ENCODE results near the gene MEGF11. TPM values are rescaled to one million over a fixed set of nuclear protein-coding genes. Genes with fewer than 3 reads are reported as not detected.

Gene MEGF11
- total and polyA plus RNA-seq, 9 donors: 0.04 to 11.4 (median 0.40) TPM; not detected in 2

GRCh38 chr15:66080717-66081398 is 172.7 kb downstream of the MEGF11 start:
- Histone ChIP-seq H3K4me1 (ENCODE audit: insufficient read depth) (peaks cover 6% of the 10 kb centered on the region), H3K36me3 (no peaks in the 10 kb centered on the region), H3K27ac (peak overlapping the region; percentile 7 to 55), H3K27me3 (no peaks in the 10 kb centered on the region), H3K9me3 (no peaks in the 10 kb centered on the region), H3K4me3 (no peak overlapping the region)
- peak; percentile 63 to 83 (median 76) for DNase-seq
- TF ChIP-seq EP300 (IDR thresholded peaks at IDR 0.05) (no peak), POLR2A (IDR thresholded peaks at IDR 0.05) (no peak)
- TF ChIP-seq, protein P1, sequence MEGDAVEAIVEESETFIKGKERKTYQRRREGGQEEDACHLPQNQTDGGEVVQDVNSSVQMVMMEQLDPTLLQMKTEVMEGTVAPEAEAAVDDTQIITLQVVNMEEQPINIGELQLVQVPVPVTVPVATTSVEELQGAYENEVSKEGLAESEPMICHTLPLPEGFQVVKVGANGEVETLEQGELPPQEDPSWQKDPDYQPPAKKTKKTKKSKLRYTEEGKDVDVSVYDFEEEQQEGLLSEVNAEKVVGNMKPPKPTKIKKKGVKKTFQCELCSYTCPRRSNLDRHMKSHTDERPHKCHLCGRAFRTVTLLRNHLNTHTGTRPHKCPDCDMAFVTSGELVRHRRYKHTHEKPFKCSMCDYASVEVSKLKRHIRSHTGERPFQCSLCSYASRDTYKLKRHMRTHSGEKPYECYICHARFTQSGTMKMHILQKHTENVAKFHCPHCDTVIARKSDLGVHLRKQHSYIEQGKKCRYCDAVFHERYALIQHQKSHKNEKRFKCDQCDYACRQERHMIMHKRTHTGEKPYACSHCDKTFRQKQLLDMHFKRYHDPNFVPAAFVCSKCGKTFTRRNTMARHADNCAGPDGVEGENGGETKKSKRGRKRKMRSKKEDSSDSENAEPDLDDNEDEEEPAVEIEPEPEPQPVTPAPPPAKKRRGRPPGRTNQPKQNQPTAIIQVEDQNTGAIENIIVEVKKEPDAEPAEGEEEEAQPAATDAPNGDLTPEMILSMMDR (IDR thresholded peaks at IDR 0.05): no peak
- intact Hi-C loops (cut with DNase I): no loop called here
- WGBS, 3 donors: 13 to 15% (median 15%) methylated on average over 20 to 23 of the region's 23 CpGs

DNA sequence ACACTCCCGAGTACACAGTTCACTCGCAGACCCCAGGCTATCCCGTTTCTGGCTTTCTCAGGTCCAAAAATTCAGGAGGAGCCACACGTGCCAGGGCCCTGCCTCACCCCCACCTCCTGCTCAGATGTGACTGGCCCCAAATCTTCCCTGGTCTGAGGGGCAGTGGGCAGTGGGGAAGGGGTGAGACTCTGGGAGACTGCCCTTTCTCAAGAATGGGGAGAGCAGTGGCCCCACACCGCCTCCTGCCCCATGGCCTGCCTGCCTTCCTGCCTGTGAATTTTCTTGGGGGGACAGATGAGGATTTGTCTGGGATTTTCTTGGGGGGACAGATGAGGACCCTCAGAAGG is 174.6 kb downstream of the MEGF11 start:
- WGBS, 3 donors: 75 to 85% (median 82%) methylated on average over 5 of the region's 5 CpGs
- Histone ChIP-seq H3K36me3 (no peaks in the 10 kb centered on the region), H3K9me3 (no peaks in the 10 kb centered on the region), H3K27me3 (no peaks in the 10 kb centered on the region), H3K27ac (no peak overlapping the region), H3K4me3 (no peak overlapping the region), H3K4me1 (ENCODE audit: insufficient read depth) (peaks cover 6% of the 10 kb centered on the region)
- DNase-seq: no peak
- intact Hi-C loops (cut with DNase I): no loop called here
- TF ChIP-seq POLR2A (IDR thresholded peaks at IDR 0.05): no peak
- TF ChIP-seq, protein P1 (IDR thresholded peaks at IDR 0.05): no peak
- no peak for TF ChIP-seq EP300 (IDR thresholded peaks at IDR 0.05)

DNA sequence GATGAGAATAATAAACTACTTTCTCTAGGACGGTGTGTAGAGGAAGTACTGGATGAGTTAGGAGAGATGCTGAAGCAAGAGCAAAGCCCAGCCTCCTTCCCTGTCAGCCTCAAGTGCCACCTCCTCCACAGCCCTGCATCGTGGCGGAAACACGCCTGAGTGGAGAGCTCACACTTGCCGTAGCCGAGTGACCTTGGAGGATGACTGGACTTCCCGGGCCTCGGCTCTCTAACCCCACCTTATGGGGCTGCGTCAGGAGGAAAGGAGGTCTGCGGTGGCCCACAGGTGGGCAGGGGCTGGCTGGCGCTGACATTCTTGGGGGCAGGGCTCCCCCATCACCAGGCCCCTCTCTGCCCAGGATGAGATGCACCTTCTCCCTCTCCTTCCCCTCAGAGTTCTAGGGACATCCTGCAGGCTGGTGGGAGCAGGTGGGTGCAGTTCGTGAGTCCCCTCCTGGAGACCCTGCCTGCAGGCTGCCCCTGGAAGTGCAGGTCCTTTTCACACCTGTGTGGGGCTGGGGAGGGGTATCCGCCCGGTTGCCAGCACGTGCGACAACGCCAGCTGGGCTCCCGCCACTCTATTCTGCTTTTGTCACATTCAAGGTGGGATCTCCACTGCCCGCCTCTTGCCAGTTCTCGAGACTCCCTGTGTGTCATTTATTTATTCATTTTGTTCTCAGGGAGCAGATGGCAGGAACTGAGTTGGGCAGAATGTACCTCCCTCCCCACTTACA is 175.2 kb downstream of the MEGF11 start:
- peaks cover 6% of the 10 kb centered on the region for H3K4me1 ChIP-seq (ENCODE audit: insufficient read depth)
- intact Hi-C loops (cut with DNase I): no loop called here
- H3K4me3 ChIP-seq: no peak overlapping the region
- no peaks in the 10 kb centered on the region for H3K36me3 ChIP-seq
- no peak for DNase-seq
- 53 to 61% (median 57%) methylated on average over 20 of the region's 20 CpGs for WGBS, 3 donors
- no peaks in the 10 kb centered on the region for H3K27me3 ChIP-seq
- no peaks in the 10 kb centered on the region for H3K9me3 ChIP-seq
- TF ChIP-seq EP300 (IDR thresholded peaks at IDR 0.05) (no peak), POLR2A (IDR thresholded peaks at IDR 0.05) (no peak)
- TF ChIP-seq, protein P1 (IDR thresholded peaks at IDR 0.05): no peak
- no peak overlapping the region for H3K27ac ChIP-seq

DNA sequence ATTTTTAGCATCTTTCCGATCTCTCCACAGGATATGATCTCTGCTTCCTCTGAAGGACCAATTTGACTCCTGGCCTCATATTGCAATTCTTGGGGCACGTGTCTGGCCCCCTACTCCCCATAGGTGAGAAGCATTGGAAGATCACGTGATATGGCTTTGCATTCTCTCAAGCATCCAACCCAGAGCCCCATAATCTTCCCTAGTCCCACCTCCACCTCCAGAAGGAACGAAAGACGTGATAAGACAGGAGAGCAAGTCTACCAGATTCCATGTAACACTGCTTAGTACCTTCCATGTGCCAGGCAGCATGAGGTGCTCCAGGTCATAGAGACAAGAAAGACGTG is 176.3 kb downstream of the MEGF11 start:
- H3K27ac ChIP-seq: no peak overlapping the region
- no peaks in the 10 kb centered on the region for H3K9me3 ChIP-seq
- H3K4me3 ChIP-seq: no peak overlapping the region
- intact Hi-C loops (cut with DNase I): no loop called here
- peaks cover 13% of the 10 kb centered on the region for H3K4me1 ChIP-seq (ENCODE audit: insufficient read depth)
- no peak for DNase-seq
- TF ChIP-seq POLR2A (IDR thresholded peaks at IDR 0.05) (no peak), EP300 (IDR thresholded peaks at IDR 0.05) (no peak)
- TF ChIP-seq, protein P1 (IDR thresholded peaks at IDR 0.05): no peak
- no peaks in the 10 kb centered on the region for H3K27me3 ChIP-seq
- 87 to 94% (median 87%) methylated on average over 6 of the region's 6 CpGs for WGBS, 3 donors
- no peaks in the 10 kb centered on the region for H3K36me3 ChIP-seq
